Daoy (cell line): ENCODE results near the gene TMPRSS5. TPM values are rescaled to one million over a fixed set of nuclear protein-coding genes. Genes with fewer than 3 reads are reported as not detected.
A peak's percentile ranks its signal among the peaks of the same experiment; 100 is the strongest.
"Not testable (repeated sequence)": the region's sequence is repeated elsewhere in the genome, so short reads cannot be mapped to it uniquely, and the experiment has no call there.

Source experiments
- DNase-seq: peaks from one replicate; pipeline ENCODE4 v3.0.0-alpha.2; 2015; ENCODE audit warnings: low read depth
- total RNA-seq: library from RNA; depleted of rRNA; stranded (reverse); fragments of >200 nt; shearing (Covaris generic); gene quantifications from 2 replicates; pipeline ENCODE4 v1.2.3, GENCODE V29; 2014

Gene TMPRSS5
- total RNA-seq, 1 experiment from 2014 or later = 0.69 TPM

GRCh38 chr11:113697756-113698407, 8.2 kb downstream of the TMPRSS5 start:
- DNase-seq = peak; percentile 21

DNA sequence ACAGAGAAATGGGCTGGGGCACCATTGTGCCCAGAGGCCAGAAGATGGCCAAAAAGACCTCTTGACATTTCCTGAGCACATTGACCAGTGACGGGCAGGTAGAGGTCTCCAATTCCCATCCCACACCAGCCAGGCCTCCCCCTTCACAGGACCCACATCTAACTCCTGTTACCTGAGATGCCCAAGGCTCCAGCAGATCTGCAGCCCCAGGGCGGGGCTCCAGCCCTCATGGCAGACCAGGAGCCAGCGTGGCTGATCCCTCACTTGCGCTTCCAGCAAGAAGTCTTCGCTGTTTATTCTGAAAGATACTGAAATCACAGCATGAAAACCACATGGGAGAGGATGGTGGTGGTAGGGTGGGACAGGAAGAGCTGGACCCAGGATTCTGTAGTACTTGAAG, 9.0 kb downstream of the TMPRSS5 start:
- no peak for DNase-seq

- no peak for DNase-seq
Measured at GRCh38 chr11:113695207-113695606, 10.9 kb downstream of the TMPRSS5 start.

DNA sequence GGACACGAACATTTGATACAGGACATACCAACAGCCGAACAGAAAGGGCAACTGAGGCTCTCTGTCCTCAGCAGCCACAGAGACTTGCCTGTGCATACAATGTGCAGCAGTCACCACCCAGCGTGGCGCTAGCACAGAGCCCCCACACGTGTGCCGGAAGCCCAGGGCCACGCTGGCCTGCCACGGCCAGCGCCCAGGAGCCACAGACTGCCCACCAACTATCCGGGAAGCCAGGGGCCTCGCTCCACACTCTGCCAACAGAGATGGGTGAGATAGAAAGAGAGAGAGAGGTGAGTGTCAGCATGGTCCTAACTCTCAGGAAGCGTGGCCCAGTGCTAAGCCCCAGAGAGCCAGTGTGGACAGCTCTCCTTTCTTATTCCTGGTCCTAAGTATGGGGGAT, 11.7 kb downstream of the TMPRSS5 start:
- no peak for DNase-seq

DNA sequence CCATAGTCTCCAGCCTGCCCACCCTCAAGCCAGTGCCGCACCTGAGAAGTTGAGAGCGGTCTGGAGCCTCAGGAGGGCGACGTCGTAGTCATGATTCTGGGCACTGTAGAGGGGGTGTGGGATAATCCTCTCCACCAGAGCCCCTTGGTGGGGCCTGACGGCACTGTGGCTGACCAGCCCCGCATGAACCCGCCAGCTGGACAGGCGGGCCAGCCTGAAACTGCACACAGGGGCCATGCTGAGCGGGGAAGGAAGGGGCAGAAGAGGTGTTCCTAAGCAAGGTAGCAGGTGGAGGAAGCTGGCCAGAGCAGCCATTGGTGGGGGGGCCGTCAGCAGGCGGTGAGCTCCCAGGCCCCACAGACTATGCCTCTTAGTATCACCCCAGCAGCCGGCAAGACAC, 13.1 kb downstream of the TMPRSS5 start:
- DNase-seq = no peak

- peak; percentile 95 for DNase-seq
Measured at GRCh38 chr11:113690619-113691569, 15.2 kb downstream of the TMPRSS5 start.

DNA sequence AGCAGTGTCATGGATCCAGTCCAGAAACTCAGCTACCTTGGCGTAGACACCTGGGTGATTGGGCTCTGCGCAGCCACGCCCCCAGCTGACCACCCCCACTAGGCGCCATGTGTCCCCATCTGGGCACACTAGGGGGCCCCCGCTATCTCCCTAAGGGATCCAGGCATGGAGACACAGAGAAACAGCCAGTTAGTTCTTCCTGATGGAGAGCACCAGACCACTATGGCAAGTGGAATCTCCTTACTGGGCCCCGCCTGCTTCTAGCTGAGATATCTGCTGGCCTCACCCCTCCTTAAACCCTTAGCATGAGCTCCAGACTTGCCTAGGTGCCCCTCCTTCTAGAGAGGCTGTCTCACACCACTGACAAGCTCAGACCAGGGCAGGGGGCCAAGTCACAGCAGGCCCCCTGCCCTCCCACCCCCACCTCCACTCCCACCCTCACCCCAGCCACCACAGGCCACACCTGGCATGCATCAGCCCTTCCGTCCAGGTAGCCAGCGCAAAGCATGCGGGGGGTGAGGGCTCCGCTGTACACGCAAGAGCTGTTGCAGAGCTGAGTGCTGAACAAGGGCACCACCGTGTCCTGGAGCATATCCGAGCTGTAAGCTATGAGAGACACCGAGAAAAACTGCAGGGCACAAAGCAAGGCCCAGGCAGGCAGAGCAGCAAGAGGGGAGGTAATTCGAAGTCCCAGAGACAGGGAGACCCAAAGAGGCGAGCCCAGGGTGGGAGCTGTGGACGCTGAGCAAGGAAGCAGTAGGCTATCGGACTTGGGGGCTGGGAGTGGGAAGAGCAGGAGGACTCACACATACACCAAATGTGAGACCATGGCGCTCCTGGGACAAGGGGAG, 16.1 kb downstream of the TMPRSS5 start:
- DNase-seq = no peak

DNA sequence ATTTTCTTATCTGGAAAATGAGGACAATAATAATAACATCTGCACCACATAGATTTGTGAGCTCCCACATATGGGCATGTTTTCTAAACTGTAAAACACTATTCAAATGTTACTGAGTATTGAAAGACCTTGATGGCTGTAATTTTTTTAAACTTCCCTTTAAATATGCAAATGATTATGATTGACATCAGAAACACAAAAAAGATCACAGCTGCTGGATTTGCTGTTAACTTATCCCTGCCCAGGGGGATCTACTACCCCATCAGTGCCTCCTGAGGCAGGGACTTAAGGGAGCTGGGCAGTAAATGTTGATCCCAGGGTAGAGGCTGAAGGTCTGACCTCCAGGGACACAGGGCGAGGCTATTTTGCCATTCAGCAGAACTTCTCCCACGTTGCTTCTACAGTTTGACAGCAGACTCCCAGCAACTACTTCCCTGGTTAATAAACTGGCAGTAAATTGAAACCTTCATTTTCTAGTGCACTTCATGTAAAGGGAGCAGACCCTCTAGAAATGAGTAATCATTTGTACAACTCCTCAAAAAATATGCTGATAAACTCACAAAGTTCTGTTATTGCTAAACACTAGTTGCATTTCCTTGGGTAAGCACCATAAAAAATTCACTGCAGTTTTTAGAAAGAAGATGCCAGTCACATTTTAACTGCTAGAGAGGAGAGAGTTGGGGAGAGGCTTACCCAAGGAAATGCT, 20.3 kb downstream of the TMPRSS5 start:
- DNase-seq = no peak

DNA sequence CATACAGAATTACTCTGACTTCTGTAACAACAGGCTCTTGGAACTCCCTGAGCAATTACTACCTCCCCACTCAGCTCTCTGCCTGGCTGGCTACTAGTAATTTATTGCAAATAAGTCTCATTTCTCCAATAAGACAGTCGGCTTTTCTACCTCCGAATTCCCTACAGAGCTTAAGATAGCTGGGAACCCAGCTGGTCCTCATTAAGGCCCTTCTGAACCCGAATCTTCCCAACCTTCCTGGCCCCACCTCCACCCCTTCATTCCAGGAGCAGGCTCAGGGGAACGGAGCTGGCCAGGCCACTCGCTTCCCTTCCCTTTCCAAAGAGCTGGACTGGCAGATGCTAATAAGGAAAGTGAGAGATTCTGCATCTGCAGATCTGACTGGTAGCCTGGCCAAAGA, 21.6 kb downstream of the TMPRSS5 start:
- no peak for DNase-seq

GRCh38 chr11:113683481-113684046, 22.5 kb downstream of the TMPRSS5 start:
- DNase-seq = no peak

GRCh38 chr11:113681711-113682413, 24.2 kb downstream of the TMPRSS5 start:
- peak; percentile 37 for DNase-seq

DNA sequence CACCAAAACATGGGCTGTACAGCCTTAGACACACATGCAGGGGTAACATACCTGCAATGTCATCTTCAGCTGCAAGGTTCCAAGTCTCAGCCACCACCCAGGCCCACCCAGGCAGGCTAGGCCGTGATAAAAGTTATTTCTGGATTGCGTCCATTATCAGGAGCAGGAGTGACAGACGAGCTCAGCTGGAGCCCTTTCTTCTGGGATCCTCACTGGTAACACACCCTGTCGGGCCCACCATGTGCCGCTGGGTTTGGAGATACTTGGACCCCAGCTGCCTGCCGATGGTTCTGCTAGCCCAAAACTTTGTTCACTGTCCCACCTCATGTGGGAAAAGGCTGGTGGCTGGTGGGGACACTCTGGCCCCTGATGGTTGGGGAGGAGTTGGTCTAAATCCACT, 24.8 kb downstream of the TMPRSS5 start:
- no peak for DNase-seq

- DNase-seq = no peak
Measured at GRCh38 chr11:113677685-113678084, 28.4 kb downstream of the TMPRSS5 start.

DNA sequence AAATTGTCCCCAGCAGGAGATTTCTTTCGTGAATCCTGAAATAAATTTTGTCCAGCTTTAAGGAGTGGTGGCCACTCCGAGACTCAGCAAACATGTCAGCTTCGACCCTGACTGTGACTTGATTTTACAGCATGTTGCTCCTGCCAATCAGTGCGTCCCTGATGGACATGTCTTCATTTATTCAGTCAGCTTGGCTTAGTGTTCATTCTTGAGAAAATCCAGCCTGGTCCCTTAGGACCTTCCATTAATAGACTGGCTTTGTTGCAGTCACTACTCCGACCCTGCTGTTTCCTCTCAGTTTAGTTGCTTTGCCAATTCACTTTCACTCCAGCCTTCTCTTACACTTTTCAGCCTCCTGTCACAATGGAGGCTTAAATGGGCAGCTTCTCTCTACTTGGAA, 30.5 kb downstream of the TMPRSS5 start:
- no peak for DNase-seq

DNA sequence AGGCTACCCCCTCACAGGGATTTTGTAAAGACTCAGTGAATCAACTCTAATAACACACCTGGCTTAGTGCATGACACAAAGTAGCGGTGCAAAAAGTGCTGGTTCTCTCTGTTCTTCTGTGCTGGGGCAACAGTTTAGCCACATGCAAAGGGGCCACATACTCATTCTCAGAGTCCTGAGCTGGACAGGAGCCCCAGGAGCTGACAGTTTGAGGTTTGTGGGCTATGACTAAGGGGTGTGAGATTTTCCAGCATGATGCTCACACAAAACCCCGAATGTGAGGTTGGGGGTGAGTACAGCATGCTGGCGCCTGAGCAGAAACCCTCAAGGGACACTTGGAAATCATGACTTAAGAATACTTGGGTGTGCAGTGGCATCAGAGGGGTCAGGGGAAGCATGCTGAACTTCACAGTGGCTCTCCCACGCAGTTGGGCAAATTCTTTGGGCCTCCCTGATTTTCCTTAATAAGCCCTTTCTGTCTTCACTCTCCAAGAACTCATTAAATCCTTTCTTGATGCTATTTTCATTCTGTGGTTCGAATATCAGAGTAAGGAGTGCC, 31.0 kb downstream of the TMPRSS5 start:
- peak; percentile 91 for DNase-seq

- no peak for DNase-seq
Measured at GRCh38 chr11:113674397-113674685, 31.8 kb downstream of the TMPRSS5 start.

- no peak for DNase-seq
Measured at GRCh38 chr11:113673550-113674396, 32.3 kb downstream of the TMPRSS5 start.

GRCh38 chr11:113671914-113672313, 34.2 kb downstream of the TMPRSS5 start:
- DNase-seq = not testable (repeated sequence)

- DNase-seq = no peak
Measured at GRCh38 chr11:113670831-113671215, 35.3 kb downstream of the TMPRSS5 start.
